ENCODE results near the gene SEMA3F.

GRCh38 chr3:50231581-50231980 lies 76.5 kb downstream of the SEMA3F start:
- TF ChIP-seq ELF4 (IDR thresholded peaks at IDR 0.05) (no peak), BHLHE40 (IDR thresholded peaks at IDR 0.05; ENCODE audit: borderline replicate concordance) (no peak), HDGF (IDR thresholded peaks at IDR 0.05; ENCODE audit: borderline replicate concordance) (no peak), TARDBP (IDR thresholded peaks at IDR 0.05) (no peak), FOXM1 (IDR thresholded peaks at IDR 0.05; ENCODE audit: borderline replicate concordance) (no peak), SUZ12 (IDR thresholded peaks at IDR 0.05) (no peak), CTBP1 (IDR thresholded peaks at IDR 0.05; ENCODE audit: borderline replicate concordance) (no peak), FOXA1 (IDR thresholded peaks at IDR 0.05) (no peak), NFRKB (IDR thresholded peaks at IDR 0.05) (no peak), SP1 (IDR thresholded peaks at IDR 0.05) (no peak)

Data from HEK293T (cell line).